Stimulated activated CD4-positive, alpha-beta T cell treated with anti-CD3 and anti-CD28 coated beads, Interleukin-1b, Interleukin-23, amount 100 ng/mL, for 24 hours (primary cell): Measurements from ENCODE around the gene AWAT2.
"Not testable (repeated sequence)": the region's sequence is repeated elsewhere in the genome, so short reads cannot be mapped to it uniquely, and the experiment has no call there.

Experiments
- DNase-seq, 4 experiments: peaks; one replicate each; pipeline ENCODE4 v3.0.0-alpha.2; 2020; ENCODE audit warnings: low read depth in 4 of 4, low spot score in 1 of 4

AWAT2 gene

GRCh38 chrX:70001708-70002341 lies 47.9 kb downstream of the AWAT2 start:
- DNase-seq, result no peak

DNA sequence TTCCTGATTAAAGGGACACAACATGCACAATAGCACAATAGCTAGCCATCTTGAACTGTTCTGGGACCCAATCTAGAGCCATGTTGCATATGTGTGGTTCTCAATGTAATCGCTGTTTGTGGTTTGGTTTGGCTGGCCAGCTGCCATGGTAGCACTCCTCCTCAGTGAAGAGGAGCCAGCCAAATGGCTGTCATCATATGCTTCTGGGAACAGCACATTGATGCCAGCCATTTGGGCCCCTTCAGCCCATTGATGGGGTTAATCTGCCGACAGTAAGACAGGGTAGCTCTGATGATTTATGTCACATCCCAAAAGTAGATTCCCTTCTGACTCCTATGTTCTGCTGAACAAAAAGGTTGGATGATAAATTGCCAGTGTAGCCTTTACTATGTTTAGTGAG lies 48.5 kb downstream of the AWAT2 start:
- DNase-seq, result no peak

DNA sequence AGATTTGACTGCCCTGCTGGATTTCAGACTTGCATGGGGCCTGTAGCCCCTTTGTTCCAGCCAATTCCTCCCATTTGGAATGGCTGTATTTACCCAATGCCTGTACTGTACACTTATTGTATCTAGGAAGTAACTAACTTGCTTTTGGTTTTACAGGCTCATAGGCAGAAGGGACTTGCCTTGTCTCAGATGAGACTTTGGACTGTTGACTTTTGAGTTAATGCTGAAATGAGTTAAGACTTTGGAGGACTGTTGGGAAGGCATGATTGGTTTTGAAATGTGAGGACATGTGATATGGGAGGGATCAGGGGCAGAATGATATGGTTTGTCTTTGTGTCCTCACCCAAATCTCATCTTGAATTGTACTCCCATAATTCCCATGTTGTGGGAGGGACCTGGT lies 51.4 kb downstream of the AWAT2 start:
- DNase-seq, result not testable (repeated sequence)

DNA sequence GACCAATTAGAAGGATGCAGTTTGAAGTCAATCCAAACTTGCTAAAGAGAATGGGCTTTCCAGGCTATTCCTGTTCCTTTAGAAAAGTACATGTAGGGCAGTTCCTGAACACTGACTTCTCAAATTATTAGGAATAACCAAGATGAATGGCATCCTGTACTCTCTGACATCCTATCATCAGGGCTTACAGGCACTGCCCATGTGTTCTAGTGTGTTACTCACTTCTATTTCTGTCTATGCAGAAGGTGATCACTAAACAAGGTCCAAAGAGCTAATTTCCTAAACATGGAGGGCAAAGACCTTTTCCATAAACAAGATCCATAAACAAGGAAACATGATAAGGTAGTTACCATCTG lies 53.6 kb downstream of the AWAT2 start:
- DNase-seq, result no peak

DNA sequence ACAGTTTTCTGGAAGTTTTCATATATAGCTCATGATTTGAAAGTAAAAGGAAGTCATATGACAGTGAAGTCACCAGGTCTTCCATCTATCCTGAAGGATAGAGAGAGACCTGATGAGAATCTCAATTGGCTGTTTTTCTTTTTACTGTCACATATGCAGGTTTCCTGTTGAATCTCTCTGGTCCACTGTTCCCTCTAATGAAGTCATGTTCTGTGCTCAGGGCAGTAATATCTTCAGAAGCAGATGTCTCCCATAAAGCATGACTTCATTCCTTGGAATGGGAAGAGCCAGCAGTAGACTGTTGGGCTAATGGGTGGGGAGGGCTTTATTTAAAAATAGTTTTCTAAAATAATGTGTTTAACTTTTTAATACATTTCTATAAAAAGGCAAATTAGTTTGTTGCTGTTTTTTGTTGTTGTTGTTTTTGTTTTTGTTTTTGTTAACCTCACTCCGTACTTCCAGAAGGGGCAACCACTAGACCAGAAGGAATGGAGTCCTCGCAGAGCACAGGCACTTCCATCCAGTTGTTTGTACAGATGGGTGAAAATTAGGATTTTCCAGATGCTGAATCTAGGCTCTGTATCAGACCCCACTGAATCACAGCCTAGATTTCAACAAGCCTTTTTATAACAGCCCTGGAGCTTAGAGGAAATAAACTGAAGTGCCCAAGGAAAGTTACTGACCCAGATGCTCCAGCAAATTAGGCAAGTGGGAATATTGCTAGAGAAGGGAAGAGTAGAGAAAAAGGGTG lies 54.2 kb downstream of the AWAT2 start:
- no peak for DNase-seq

DNA sequence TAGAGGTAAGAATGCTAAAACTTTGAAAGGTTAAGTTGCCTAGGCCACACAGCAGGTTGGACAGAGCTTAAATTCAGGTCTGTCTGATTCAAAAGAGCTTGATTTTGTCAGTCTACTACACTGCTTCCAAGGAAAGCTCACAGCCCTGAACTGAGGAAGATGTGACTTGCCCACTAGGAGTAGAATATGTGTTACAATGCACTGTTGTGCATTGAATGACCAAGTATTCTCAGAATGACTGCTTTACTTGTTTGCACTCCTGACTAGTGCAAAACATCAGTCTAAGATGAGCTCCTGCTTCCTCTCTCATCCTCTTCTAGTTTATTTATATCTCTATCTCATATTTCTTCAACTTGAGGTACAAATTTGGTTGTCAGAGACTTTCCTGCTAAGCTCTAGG lies 56.2 kb downstream of the AWAT2 start:
- no peak for DNase-seq

- DNase-seq, result no peak
Measured at GRCh38 chrX:69991685-69992084, 58.1 kb downstream of the AWAT2 start.
